Activated T-helper 1 cell treated with anti-CD3 and anti-CD28 coated beads, Interleukin-2, amount 50 U/mL, for 16 hours (primary cell): ENCODE data around the gene CYTH3.
"Not testable (repeated sequence)": the region's sequence is repeated elsewhere in the genome, so short reads cannot be mapped to it uniquely, and the experiment has no call there.

Source experiments
- DNase-seq, 2 donors: peaks; one replicate each; pipeline ENCODE4 v3.0.0-alpha.2; 2020; ENCODE audit warnings: low read depth in 1 of 2, low spot score in 1 of 2

Gene CYTH3

DNA sequence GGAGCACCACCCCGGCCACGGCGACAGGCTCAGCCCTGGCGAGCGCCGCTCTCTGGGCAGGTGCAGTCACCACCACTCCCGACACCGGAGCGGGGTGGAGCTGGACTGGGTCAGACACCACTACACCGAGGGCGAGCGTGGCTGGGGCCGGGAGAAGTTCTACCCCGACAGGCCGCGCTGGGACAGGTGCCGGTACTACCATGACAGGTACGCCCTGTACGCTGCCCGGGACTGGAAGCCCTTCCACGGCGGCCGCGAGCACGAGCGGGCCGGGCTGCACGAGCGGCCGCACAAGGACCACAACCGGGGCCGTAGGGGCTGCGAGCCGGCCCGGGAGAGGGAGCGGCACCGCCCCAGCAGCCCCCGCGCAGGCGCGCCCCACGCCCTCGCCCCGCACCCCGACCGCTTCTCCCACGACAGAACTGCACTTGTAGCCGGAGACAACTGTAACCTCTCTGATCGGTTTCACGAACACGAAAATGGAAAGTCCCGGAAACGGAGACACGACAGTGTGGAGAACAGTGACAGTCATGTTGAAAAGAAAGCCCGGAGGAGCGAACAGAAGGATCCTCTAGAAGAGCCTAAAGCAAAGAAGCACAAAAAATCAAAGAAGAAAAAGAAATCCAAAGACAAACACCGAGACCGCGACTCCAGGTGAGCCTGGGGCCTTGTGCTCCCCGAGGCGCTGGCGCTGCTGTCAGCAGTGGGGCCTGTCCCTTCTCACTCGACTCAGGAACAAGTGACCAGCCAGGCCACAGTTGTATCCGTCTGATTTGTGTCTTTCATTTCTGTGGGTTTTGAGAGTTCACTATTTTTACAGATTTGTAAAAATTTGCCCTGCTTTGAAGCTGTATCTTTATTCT is 117.7 kb downstream of the CYTH3 start:
- no peak for DNase-seq

DNA sequence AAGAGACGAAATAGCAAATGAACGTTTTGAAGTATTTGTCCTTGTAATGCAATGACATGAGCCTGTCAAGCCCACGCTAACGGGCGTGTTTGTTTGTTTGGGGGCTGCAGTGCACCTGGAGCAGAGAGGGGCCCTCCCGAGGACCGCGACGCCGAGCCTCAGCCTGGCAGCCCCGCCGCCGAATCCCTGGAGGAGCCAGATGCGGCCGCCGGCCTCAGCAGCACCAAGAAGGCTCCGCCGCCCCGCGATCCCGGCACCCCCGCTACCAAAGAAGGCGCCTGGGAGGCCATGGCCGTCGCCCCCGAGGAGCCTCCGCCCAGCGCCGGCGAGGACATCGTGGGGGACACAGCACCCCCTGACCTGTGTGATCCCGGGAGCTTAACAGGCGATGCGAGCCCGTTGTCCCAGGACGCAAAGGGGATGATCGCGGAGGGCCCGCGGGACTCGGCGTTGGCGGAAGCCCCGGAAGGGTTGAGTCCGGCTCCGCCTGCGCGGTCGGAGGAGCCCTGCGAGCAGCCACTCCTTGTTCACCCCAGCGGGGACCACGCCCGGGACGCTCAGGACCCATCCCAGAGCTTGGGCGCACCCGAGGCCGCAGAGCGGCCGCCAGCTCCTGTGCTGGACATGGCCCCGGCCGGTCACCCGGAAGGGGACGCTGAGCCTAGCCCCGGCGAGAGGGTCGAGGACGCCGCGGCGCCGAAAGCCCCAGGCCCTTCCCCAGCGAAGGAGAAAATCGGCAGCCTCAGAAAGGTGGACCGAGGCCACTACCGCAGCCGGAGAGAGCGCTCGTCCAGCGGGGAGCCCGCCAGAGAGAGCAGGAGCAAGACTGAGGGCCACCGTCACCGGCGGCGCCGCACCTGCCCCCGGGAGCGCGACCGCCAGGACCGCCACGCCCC is 118.5 kb downstream of the CYTH3 start:
- no peak for DNase-seq

DNA sequence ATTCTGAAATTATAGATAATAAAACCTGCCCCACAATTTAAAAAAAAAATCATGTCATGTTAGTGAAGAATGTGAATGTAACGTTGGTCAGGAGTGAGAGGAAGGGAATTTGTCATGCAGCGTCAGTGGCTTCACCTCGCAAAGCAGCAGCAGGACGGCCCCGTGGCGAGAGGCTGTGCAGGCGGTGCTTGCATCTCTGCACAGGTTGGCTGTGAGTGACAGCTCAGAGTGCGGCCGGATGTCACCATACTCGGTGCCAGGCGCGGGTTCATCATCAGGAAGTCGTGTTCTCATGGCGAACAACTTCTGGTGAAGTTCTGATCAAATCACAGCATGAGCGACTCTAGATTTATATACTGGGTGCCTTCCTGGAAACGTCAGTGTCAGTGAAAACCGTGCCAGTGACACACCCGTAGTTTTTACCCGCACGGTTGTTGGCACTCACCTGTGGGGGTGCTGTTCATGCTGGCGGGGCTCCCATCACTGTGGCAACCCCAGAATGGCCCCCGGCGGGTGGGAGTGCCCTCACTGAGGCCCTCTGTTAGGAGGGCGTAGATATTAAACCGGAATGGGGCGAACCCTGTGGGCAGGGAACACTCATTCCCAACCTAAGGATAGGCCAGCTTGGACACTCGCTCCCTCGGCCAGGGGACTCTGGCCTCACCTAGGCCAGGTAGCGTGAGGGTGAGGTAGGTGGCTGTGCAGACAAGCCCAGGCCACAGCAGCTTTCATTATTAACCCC is 120.3 kb downstream of the CYTH3 start:
- DNase-seq = no peak

DNA sequence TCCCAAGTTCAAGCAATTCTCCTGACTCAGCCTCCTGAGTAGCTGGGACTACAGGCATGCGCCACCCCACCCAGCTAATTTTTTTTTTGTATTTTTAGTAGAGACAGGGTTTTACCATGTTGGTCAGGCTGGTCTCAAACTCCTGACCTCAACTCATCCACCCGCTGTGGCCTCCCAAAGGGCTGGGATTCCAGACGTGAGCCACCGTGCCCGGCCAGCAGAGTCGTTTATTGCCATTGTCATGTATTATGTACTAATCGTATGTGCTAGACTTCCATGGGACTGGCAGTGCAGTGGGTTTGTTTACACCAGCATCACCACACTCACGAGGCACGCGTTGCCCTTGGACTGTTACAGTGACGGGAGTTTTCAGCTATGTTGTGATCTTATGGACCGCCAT is 120.9 kb downstream of the CYTH3 start:
- DNase-seq = not testable (repeated sequence)

DNA sequence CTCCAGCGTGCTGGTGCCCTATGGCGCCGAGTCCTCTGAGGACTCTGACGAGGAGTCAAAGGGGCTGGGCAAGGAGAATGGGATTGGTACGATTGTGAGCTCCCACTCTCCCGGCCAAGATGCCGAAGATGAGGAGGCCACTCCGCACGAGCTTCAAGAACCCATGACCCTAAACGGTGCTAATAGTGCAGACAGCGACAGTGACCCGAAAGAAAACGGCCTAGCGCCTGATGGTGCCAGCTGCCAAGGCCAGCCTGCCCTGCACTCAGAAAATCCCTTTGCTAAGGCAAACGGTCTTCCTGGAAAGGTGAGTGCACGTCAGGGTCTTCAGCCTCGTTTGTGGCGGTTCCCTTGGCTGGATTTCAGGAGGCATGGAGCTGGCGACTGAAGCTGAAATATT is 122.4 kb downstream of the CYTH3 start:
- no peak for DNase-seq

DNA sequence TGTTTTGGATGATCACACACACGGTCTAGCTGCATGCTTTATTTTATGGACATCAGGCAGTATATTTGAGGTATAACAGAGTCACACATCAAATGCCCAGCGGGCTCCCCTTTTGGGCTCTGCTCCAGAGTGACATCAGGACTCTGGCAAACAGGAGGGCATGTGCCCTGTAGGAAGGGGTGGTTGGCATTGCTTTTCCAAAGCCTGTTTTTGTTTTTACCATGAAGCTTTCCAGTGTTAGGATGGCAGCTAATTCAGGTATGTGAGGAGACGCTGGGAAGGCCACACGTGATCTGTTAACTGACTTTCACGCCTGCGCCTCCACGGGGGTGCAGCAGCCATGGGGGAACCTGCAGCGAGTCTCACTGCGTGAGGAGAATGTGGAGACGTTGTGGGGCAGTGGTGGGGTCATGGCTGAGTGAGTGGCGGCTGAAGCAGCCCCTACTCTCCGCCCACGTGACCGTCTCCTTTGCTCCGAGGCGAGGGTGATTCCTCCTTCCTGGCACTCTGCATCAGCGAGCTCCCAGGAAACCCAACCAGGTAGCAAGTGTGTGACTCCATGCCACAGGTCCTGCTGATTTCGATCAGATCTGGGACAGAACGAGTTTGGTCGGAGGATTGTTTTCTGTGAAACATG is 123.6 kb downstream of the CYTH3 start:
- no peak for DNase-seq

DNA sequence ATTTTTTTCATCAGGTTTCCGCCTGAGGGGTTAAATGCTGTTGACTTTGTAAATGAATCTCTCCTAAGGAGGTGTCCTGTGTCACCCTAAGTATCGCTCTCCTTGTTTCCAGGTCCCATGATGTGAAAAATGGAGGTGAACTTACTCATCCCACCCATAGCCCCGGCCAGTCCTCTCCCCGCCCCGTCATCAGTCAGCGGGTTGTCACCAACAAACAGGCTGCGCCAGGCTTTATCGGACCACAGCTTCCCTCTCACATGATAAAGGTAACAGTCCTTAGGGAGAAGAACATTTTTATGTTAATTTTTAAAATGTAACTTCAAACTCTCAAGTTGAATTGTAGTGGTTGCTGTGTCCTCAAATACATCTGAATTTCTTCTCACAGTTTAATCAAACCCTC is 124.8 kb downstream of the CYTH3 start:
- no peak for DNase-seq

DNA sequence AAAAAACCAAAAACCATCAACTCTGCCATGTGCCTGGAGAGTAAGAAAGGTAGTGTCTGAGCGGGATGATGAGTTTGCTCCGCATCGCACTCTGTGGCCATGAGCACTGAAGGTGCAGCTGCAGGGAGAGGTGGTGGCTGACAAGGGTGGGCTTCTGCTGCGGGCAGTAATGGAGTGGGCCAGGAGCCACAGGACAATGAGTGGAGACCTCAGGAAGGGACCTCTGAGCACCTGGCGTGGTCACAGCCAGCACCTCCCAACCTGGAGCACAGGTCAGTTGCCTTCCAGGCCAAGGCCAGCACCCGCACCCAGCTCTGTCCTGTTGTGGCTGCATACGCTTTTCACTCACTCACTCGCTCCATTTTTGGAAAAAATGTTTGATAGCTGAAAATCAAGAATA is 125.8 kb downstream of the CYTH3 start:
- no peak for DNase-seq

DNA sequence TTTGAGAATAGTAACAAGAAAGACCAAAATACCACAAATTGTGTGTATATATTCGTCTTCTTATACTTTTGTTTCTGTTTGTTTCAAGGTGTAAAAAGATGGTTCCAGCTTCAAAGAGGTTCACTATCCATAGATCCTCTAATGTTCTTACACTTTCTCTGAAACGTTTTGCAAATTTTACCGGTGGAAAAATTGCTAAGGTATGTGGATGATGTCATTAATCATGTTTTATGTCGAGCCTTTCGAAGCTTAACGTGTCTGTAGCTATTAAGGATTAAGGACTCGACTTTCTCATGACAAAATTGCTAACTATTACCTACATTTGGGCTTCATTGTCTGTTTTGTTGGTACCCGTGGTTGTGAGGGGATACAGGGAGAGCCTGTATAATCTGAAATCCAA is 128.4 kb downstream of the CYTH3 start:
- DNase-seq = no peak

DNA sequence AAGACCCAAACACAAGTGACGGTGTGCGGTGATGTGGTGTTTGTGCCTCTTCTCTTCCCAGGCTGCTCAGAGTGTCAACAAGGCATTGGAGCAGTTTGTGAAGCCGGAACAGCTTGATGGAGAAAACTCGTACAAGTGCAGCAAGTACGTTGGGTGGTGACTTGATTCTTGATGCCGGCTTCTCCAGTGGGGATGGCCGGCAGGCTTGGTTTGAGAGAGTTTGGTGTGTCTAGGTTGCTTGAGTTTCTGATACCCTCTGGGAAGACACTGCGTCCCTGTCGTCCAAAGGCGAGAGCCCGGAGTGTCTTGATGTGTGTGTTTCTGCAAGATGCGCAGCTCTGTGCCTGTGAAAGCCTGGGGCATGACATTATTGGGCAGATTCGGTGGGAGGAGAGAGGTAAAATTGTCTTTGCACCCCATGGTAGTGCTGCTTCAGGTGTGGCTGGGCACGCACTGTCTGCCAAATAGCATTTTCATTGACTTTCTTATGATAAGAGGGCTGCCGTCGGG is 129.5 kb downstream of the CYTH3 start:
- no peak for DNase-seq

DNA sequence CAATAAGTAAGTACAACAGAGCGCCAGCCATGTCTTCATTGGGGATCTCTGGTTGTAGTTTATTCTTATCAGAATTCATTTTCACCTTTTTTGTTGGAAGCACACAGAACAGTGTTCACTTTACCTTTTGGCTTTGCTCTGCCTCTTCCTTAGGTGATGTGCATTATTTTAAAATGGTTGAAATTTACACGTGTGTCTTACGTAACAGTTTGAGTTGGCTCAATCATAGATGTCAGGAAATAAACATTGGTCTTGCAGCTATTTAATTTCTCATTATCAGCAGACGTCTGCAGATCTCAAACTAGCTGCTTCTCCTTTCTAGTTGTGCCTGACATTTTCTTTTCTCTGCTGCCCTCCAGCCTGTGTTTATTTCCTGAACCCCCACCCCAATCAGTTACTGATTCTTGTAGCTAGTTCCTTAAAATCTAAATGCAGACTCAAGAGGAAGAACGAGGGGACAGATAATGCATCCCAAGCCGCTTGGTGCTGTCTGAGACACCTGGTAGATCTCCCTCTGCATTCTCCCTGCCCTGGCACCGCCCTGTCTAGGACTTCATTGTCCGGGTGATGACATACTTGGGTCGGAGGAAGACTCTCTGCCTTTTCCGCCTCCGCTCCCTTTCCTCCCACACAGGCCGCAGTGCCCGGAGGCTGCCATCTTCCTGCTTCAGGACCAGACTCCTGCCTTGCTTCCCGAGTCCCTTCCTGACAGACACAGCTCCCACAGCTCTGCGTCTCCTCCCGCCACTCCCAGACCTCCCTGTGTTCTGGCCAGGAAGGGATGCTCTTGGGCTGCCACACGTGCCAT is 133.0 kb downstream of the CYTH3 start:
- no peak for DNase-seq

DNA sequence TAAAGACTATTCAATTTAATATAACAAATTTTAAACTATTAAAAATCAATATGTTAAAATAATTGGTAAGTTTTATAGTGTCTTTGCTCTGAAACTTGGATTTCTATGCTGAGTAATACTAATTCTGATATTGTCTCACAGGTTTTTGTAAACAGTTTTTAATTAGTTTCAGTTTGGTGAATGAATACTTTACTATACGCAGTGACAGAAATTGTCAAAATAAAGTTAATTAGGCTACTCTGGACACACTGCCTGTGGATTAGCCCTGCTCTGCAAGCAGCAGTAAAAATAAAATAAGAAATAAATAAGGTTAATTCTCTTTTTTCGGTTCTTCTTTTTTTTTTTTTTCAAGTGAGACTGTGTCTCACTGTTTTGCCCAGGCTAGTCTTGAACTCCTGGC is 135.9 kb downstream of the CYTH3 start:
- DNase-seq = no peak

DNA sequence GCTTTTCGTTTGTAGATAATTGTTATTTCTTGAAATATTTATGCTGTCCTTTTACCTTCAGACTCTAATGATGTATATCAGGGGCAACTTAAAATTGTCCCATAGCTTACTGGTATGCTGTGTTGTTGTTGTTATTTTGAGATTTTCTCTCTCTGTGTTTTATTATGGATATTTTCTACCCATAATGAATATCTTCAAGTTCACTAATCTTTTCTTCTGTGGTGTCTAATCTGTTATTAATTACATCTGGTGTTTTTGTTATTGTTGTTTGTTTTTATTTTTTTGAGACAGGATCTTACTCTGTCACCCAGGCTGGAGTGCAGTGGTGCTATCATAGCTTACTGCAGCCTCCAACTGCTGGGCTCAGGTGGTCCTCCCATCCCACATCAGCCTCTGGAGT is 139.2 kb downstream of the CYTH3 start:
- DNase-seq = no peak

DNA sequence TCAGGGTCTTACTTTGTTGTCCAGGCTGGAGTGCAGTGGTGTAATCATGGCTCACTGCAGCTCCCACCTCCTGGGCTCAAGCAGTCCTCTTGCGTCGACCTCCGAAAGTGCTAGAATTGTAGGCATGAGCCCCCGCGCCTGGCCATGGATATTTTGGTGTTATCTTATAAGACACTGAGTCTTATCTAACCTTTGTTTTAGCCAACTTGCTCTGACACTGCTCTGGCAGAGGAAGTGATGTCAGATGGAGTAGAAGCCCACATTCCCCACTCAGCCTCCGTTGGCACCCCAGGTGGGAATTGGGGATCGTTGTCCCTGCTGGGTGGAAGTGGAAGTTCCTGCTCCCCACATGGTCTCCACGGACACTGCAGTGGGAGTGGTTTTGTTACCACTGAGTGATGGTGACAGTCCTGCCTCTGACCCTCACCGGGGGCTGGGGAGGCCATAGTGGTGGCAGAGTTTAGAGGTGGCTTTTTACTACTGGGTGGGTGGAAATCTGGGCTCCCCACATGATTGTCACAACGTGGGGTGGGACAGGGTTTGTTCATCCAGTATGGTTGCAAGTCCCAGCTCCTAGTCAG is 142.3 kb downstream of the CYTH3 start:
- no peak for DNase-seq

DNA sequence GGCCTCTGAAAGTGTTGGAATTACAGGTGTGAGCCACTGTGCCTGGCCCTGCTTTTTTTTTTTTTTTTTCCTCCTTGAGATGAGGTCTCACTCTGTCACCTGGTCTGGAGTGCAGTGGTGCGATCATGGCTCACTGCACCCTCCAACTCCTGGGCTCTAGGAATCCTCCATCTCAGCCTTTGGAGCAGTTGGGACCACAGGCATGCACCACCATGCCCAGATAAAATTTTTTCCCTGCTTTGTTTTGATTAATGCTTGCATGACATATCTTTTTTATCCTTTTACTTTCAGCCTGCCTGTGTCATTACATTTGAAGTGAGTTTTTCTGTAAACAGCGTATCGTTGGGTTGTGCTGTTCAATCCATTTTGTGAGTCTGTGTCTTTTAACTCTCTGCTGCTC is 144.2 kb downstream of the CYTH3 start:
- DNase-seq = no peak

DNA sequence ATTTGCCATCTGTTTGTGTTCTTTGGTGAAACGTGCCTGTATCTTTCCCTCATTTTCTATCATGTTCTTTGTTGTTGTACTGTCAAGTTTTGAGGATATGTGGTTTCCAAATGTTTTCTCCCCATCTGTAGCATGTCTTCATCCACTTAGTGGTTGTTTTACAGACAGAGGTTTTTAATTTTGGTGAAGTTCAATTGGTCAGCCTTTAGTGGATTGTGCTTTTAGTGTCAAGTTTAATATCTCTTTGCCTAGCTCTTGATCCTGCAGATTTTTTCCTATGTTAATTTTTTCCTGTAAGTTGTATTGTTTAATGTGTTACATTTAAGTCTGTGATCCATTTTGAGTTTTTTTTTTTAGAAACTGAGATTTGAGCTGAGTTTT is 145.3 kb downstream of the CYTH3 start:
- no peak for DNase-seq

DNA sequence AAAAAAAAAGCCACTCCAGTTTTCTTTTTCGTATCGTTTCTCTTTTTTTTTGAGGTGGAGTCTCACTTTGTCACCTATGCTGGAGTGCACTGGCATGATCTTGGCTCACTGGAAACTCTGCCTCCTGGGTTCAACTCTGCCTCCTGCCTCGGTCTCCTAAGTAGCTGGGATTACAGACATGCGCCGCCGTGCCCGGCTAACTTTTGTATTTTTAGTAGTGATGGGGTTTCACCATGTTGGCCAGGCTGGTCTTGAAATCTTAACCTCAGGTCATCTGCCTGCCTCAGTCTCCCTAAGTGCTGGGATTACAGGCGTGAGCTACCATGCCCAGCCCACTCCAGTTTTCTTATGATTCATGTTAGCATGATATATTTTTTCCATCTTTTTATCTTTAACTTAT is 148.6 kb downstream of the CYTH3 start:
- no peak for DNase-seq

DNA sequence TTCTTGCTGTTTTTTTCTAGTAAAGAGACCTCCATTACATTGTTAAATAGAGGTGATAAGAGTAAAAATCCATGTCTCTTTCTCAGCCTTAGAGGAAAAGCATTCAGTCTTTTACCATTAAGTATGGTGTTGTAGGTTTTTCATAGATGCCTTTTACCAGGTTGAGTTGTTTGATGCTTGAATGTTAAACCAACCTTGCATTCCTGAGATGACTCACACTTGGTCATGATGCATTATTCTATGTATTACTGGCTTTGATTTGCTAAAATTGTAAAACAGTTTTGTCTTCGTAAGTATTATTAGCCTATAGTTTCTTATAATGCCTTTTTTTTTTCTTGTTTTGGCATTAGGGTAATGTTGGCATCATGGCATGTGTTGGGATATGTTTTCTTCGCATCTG is 151.3 kb downstream of the CYTH3 start:
- DNase-seq = no peak

DNA sequence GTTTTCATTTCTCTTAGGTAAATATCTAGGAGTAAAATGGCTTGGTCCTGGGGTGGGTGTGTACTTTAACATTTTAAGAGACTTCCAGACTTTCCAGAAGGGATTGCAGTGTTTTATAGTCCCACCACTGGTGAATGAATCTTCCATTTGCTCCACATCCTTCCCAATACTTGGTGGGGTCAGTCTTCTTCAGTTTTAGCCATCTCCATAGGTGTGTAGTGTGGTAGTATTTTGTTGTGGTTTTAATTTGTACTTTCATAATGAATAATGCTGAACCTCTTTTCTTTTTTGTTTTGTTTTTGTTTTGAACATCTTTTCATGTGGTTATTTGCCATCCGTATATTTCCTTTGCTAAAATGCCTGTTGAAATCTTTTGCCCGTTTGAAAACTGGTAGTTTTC is 154.9 kb downstream of the CYTH3 start:
- DNase-seq = no peak

DNA sequence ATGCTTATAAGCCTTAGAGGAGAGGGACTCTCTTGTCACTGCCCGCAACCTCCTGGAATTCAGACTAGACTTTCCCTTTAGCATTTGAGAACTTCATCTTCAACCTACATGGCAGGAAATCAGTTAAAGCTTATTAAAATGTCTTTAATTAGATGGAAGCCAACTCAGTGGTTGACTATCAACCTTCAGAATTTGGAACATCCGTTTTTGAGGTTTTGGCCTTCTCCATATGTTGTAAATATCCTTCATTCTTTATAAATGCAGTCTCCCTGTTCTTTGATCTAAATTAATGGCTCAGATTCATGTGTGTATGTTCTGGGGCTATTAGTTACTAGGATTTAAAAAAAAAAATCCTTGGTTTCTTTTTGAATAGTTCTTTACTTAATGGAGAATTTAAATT is 156.2 kb downstream of the CYTH3 start:
- no peak for DNase-seq
